GM19238 (cell line): Measurements from ENCODE around the gene CEP19.

Experiments
- DNase-seq: peaks from one replicate; pipeline ENCODE4 v3.0.0; 2011; ENCODE audit warnings: low spot score; ENCODE audit not compliant: insufficient read length

The CEP19 gene

DNA sequence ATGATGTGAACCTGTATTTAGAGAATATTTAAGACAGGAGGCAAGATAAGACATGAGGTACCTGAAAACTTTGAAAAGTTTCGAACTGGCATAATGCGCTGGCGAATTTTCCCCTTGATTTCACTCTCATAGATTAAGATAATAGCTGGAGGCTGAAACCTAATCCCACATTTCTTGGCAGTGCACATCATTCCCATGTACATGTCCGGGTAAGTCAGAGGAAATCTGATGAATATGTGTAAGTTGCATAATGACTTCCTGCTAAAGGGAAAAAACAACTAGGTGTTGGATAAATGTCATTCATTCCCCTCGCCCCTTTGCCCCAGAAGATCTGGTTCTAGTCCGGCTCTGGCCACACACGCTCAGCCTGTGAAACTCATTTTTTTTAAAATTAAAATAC is 3.6 kb downstream of the CEP19 start:
- DNase-seq: no peak

DNA sequence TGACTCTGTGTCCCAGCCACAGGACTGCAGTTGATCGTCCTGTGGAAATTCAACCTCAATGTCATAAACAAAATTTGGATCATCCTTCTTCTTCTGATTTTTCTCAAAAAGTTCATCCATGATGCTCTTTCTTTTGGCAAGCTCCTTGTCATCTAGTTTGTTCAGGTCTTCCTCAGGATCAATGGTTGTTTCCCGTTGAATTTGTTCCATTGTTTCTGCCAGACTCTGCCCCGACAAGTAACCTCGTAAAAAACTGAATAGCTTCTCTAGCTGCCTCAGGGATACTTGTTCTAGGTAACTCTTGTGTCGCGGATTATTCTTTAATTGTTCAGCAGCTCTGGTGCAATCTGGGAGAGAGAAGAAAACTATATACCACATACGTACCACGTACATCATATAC is 4.5 kb downstream of the CEP19 start:
- DNase-seq: no peak

DNA sequence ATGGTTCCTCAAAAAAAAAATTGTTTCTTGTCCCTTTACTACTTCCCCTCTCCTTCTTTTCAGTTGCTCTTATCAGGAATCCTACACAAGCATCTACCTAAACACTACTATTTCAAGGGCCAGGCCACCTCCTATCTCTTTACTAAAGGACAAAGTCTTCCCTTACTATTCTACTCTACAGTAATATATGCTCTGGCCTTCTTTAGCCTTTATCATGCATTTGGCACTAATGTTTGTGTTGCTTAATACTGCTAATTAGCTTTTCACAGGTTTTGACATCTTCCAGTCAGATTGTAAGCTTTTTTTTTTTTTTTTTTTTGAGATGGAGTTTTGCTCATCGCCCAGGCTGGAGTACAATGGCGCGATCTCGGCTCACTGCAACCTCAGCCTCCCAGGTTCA is 5.3 kb downstream of the CEP19 start:
- DNase-seq: no peak

DNA sequence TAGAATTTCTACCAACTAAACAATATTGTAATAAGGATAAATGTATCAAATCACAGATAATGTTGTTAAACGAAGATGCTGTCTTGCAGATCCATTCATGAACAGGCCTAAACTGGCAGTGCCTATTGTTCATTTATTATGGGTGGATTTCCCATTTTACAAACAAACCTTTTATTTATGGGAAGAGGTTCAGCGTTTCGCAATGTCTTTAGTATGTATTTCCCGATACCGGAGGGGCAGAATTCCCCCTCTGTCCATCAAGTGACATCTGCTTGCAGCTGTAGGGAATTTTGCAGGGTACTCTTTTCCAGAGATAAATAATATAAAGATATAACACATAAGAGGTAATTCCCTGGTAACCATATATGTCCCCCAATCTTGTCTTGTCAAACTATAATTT is 5.7 kb downstream of the CEP19 start:
- no peak for DNase-seq

DNA sequence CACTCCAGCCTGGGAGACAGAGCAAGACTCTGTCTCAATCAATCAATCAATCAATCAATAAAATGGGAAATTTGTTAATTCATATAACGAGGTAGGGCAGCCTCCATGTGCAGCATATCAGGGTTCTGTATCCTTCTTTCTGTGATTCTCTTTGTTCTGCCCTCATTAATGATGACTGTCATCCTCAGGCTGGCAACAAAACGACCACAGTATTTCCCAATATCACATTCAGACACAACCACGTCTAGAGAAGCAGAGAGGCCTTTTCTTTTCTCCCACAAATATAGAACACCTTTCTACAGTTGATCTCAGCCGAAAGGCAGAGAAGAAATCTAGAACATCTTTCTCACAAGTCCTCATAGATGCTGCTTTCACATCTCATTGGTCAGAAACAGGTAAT is 11.2 kb downstream of the CEP19 start:
- no peak for DNase-seq

DNA sequence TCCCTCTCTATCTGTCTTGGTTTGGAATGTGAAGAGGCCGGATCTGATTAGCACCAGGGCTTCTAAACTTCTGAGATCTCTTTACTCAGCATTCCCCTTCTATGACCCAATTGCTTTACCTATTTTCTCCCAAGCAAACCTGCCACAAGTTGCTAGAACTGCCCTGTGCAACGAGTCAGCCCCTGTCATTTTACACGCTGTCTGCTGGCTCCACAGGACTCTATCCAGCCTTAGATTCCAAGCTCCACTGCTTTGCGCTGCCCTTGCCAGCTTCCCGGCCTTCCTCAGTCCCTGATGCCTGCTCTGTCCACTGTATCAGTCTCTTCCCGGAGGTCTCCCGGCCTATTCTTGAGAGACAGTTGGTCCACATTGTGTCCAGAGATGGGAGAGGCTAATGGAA is 12.3 kb downstream of the CEP19 start:
- DNase-seq: no peak

- DNase-seq: no peak
Measured at GRCh38 chr3:196697270-196697669, 14.8 kb downstream of the CEP19 start.

DNA sequence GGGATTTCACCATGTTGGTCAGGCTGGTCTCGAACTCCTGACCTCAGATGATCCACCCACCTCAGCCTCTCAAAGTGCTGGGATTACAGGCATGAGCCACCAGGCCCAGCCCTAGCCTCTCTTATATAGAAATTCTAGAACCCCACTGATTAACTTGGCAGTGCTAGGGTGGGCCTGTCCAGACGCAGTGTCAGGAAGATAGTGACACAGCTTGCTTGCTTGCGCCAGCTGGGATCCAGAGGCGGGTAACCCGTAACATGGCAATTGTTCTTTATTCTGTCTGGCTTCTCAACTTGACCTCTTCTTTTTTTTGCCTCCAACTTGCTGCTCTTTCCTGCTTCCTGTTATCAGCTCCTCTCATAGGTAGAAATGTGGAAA is 16.2 kb downstream of the CEP19 start:
- no peak for DNase-seq

DNA sequence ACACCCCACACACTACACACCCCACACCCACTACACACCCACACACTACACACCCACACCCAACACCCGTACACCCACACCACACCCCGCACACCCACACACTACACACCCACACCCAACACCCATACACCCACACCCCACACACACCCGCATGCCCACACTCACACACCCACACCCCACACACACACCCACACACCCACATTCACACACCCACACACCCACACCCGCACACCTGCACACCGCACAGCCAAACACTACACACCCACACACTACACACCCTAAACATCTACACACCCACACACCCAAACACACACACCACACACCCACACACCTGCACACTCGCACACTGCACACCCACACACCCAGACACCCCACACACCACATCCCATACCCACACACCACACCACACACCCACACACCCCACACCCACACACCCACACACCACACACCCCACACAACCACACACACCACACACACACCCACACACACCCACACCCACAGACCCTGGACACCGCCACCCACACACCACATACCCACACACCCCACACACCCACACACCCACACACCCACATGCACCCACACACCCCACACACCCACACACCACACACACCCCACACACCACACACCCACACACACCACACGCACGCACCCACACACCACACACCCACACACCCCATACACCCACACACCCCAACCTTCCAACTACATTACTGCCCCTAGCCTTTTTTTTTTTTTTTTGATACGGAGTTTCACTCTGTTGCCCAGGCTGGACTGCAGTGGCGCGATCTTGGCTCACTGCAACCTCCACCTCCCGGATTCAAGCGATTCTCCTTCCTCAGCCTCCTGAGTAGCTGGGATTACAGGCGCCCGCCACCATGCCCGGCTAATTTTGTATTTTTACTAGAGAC is 16.9 kb downstream of the CEP19 start:
- no peak for DNase-seq

DNA sequence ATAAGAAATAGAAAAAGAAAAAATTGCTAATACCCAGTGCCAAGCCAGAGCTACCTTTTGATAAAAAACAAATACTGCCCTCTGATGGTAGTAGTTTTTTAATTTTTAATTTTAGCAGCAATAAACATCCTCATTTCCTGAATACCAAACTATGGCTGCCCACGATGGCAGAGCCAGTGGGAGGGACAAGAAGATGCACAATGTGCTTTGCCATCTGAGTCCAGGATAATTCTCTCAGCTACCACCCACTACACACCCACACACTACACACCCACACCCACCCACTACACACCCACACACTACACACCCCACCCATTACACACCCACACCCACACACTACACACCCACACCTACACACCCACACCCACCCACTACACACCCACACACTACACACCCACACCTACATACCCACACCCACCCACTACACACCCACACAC is 17.8 kb downstream of the CEP19 start:
- DNase-seq: no peak

- no peak for DNase-seq
Measured at GRCh38 chr3:196691386-196691785, 20.7 kb downstream of the CEP19 start.

DNA sequence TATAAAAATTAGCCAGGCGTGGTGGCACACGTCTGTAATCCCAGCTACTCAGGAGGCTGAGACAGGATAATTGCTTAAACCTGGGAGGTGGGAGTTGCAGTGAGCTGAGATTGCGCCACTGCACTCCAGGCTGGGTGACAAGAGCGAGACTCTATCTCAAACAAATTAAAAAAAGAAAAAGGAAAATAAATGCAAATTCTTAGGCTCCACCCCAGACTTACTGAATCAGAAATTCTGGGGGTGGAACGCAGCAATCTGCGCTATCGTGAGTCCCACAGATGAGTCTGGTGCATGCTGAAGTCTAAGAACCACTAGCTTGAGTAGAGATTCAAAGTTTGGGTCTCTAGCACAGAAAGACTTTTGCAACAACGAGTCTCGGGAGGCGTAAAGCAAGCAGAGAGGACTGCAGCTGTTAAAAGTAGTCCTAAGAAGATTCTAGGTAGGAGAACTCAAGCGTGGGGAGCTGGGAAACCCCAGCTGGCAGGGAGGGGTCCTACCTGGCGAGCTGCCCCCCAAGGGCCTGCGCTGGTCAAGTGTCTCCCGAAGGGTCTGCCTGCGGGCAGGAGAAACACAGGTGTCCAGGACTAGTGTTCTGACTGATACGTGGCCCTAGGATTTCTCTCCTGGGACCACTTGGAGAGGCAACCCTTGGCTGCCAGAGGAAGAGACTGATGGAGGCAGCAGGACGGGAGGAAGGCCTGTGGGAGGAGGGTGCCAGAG is 21.9 kb downstream of the CEP19 start:
- no peak for DNase-seq

GRCh38 chr3:196688349-196688748 is 23.7 kb downstream of the CEP19 start:
- no peak for DNase-seq

DNA sequence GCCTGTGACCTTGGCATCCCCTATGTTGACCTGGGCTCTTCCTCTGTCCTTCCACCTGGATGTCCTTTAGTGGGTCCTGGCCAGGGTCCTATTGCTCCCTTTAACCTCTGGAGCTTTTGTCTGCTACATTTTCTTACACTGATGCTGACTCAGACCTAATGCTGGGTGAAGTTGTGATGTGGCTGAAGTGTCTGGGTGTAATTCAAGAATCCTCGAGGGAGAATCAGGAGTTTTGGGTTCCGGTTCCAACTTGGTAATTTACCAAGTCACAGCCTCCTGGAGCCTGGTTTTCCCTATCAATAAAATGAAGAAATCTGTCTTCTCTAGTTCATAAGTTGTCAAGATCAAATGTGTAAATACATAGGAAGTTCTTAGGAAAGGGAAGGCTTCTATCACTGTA is 25.6 kb downstream of the CEP19 start:
- DNase-seq: no peak

DNA sequence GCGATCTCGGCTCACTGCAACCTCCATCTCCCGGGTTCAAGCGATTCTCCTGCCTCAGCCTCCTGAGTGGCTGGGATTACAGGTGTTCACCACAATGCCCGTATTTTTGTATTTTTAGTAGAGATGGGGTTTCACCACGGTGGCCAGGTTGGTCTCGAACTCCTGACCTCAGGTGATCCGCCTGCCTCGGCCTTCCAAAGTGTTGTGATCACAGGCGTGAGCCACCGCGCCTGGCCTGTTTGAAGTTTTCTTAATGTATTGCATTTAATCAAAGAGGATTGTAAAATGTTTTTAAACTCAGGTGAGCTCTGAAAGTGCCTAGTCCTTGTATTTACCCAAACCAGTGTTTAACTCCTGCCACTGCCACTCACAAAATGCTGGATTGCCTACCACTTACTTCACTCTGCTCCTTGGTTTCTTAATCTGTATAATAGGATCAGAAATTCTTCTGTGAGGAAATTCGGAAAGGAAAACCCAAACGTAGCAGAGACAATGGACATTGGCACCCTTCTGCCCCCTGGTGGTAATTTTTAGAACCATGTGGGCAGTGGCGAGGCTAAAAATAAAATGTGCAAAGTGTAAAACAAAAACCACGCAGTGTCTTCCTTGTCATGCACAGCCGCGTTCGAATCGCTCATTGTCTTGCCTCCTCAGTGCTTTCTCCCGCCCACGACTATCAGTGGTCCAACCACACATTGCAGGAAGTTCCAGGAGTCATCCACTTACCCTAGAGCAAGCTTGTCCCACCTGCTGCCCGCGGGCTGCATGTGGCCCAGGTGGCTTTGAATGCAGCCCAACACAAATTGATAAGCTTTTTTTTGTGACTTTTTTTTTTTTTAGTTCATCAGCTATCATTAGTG is 27.3 kb downstream of the CEP19 start:
- peak; percentile 63 for DNase-seq

DNA sequence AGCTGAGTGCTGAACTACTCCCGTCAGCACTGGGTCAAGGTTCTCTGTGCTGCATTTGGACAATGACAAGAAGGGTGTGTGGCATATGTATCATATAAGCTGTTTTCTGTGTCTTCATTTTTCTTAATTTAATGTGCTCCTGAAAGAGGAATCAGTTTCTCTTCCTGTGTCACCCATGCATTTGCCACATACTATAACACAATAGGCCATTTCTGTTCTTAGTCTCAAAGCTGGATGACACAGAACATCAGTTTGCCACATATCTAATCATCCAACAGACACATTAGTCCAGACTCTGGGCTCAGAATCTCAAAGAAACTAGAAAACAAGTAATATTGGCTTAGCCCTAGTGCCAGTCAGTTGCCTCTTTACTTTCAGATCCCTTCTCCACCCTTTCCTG is 34.1 kb downstream of the CEP19 start:
- DNase-seq: no peak

GRCh38 chr3:196677353-196677752 is 34.7 kb downstream of the CEP19 start:
- no peak for DNase-seq

GRCh38 chr3:196673632-196674031 is 38.4 kb downstream of the CEP19 start:
- no peak for DNase-seq

DNA sequence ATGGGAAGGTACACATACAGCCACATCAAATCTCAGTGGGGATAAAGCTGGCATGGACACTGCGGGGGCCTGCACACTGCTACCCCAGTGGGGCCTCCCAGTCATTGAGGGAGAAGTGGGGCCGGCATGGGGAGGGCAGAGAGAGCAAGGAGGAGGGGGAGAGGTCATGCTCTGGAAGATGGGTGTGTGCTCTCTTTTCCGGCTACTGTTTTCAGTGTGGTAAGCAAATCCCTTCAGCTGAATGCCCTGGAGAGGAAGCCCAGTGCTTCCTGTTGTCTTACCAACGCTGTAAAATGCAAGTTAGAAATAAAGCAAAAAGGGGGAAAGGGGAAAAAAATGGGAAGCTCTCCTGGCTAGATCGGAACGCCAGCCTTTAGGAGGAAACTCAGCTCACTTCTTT is 41.7 kb downstream of the CEP19 start:
- DNase-seq: no peak

GRCh38 chr3:196667056-196667825 is 44.8 kb downstream of the CEP19 start:
- no peak for DNase-seq
